ENCODE results near the gene ATP11A. TPM values are rescaled to one million over a fixed set of nuclear protein-coding genes. Genes with fewer than 3 reads are reported as not detected.
A peak's percentile ranks its signal among the peaks of the same experiment; 100 is the strongest.
"Not testable (repeated sequence)": the region's sequence is repeated elsewhere in the genome, so short reads cannot be mapped to it uniquely, and the experiment has no call there.

Gene ATP11A
- total RNA-seq, 1 experiment from 2014 or later, result 65.3 TPM

- peaks cover 2 to 23% (median 16%) of the 10 kb centered on the region in 3 experiments; a peak in 6 of 7 replicates for H3K36me3 Mint-ChIP-seq (ENCODE audit: insufficient read depth in 1 of 3, low read depth in 3 of 3)
These were observed 193.6 kb downstream of the ATP11A start for GRCh38 chr13:112883241-112883945.

GRCh38 chr13:112884700-112885099 is 194.9 kb downstream of the ATP11A start:
- H2BK5ac ChIP-seq (ENCODE audit: insufficient read length, low read length); H4K91ac ChIP-seq (ENCODE audit: insufficient read length, low read depth, low read length); H4K5ac ChIP-seq (ENCODE audit: insufficient read length, low read depth, low read length); H2BK15ac ChIP-seq (ENCODE audit: low read depth, low read length); H4K20me1 ChIP-seq (ENCODE audit: control insufficient read depth, insufficient read depth, insufficient read length); H3K23ac ChIP-seq (ENCODE audit: insufficient read length, low read depth, low read length); H2AK5ac ChIP-seq (ENCODE audit: insufficient read length, low read length); H3K14ac ChIP-seq (ENCODE audit: insufficient read depth, low read length); H2AFZ ChIP-seq (ENCODE audit: low read length); H3K9ac ChIP-seq (ENCODE audit: extremely low read depth, insufficient read length, low read length); H2BK120ac ChIP-seq (ENCODE audit: low read depth, low read length, poor library complexity, severe bottlenecking); H3K9me3 Mint-ChIP-seq; H3K27ac ChIP-seq (ENCODE audit: insufficient read length, low read depth, low read length); H3K4ac ChIP-seq (ENCODE audit: low read depth, low read length); H3K4me2 ChIP-seq (ENCODE audit: insufficient read depth, insufficient read length, low read length); H3K27me3 ChIP-seq (ENCODE audit: insufficient read depth, low read length); H2BK20ac ChIP-seq (ENCODE audit: low read depth, low read length, poor library complexity, severe bottlenecking); H4K8ac ChIP-seq (replicated peaks; ENCODE audit: insufficient read length, low read depth, low read length); H3K23me2 ChIP-seq (ENCODE audit: insufficient read length, low read depth, low read length, poor library complexity, severe bottlenecking); H3K4me1 ChIP-seq (ENCODE audit: insufficient read depth, low read length); H3K4me3 Mint-ChIP-seq; H3K79me1 ChIP-seq (ENCODE audit: insufficient read depth, low read depth, low read length, poor library complexity, severe bottlenecking); H3K18ac ChIP-seq (ENCODE audit: insufficient read length, low read depth, low read length); H2BK12ac ChIP-seq (ENCODE audit: insufficient read length, low read depth, low read length); DNase-seq; H3K79me2 ChIP-seq (ENCODE audit: insufficient read depth, low read length); H3K9me3 ChIP-seq (ENCODE audit: control insufficient read depth, low read depth, low read length); H3K56ac ChIP-seq (ENCODE audit: insufficient read length, low read depth, low read length); H3T11ph ChIP-seq (ENCODE audit: low read length): not testable (repeated sequence)
- peaks cover 2 to 16% (median 10%) of the 10 kb centered on the region in 3 experiments; a peak in 5 of 7 replicates for H3K36me3 Mint-ChIP-seq (ENCODE audit: insufficient read depth in 1 of 3, low read depth in 3 of 3)
- peak overlapping the region in 1 of 3 experiments; percentile 46; a peak in 1 of 7 replicates for H3K27ac Mint-ChIP-seq
- peaks cover 21% of the 10 kb centered on the region for H3K27me3 Mint-ChIP-seq (ENCODE audit: low read depth)
- no CpG with 5 or more reads among the region's 13 CpGs for WGBS (ENCODE audit: extremely low coverage, insufficient read length, low lambda C conversion rate)
- peaks cover 2 to 21% of the 10 kb centered on the region in 2 experiments for H3K4me1 Mint-ChIP-seq

More at GRCh38 chr13:112883241-112883945, 193.6 kb downstream of the ATP11A start:
- Histone ChIP-seq H2AK5ac (ENCODE audit: insufficient read length, low read length) (no peak overlapping the region), H3K79me2 (ENCODE audit: insufficient read depth, low read length) (no peaks in the 10 kb centered on the region), H3K14ac (ENCODE audit: insufficient read depth, low read length) (no peak overlapping the region), H2BK120ac (ENCODE audit: low read depth, low read length, poor library complexity, severe bottlenecking) (no peak overlapping the region), H3T11ph (ENCODE audit: low read length) (no peak overlapping the region), H4K20me1 (ENCODE audit: control insufficient read depth, insufficient read depth, insufficient read length) (no peaks in the 10 kb centered on the region), H3K27me3 (ENCODE audit: insufficient read depth, low read length) (no peaks in the 10 kb centered on the region), H3K4me2 (ENCODE audit: insufficient read depth, insufficient read length, low read length) (no peak overlapping the region), H3K9ac (ENCODE audit: extremely low read depth, insufficient read length, low read length) (no peak overlapping the region), H2AFZ (ENCODE audit: low read length) (no peak overlapping the region), H2BK20ac (ENCODE audit: low read depth, low read length, poor library complexity, severe bottlenecking) (no peak overlapping the region), H3K9me3 (ENCODE audit: control insufficient read depth, low read depth, low read length) (no peaks in the 10 kb centered on the region), H2BK5ac (ENCODE audit: insufficient read length, low read length) (no peak overlapping the region), H3K27ac (ENCODE audit: insufficient read length, low read depth, low read length) (no peak overlapping the region), H4K8ac (replicated peaks; ENCODE audit: insufficient read length, low read depth, low read length) (no peak overlapping the region), H4K91ac (ENCODE audit: insufficient read length, low read depth, low read length) (no peak overlapping the region), H2BK12ac (ENCODE audit: insufficient read length, low read depth, low read length) (no peak overlapping the region), H3K18ac (ENCODE audit: insufficient read length, low read depth, low read length) (no peak overlapping the region), H3K56ac (ENCODE audit: insufficient read length, low read depth, low read length) (no peak overlapping the region), H3K4ac (ENCODE audit: low read depth, low read length) (no peak overlapping the region), H3K23me2 (ENCODE audit: insufficient read length, low read depth, low read length, poor library complexity, severe bottlenecking) (no peaks in the 10 kb centered on the region), H4K5ac (ENCODE audit: insufficient read length, low read depth, low read length) (no peak overlapping the region), H3K79me1 (ENCODE audit: insufficient read depth, low read depth, low read length, poor library complexity, severe bottlenecking) (no peaks in the 10 kb centered on the region), H2BK15ac (ENCODE audit: low read depth, low read length) (no peak overlapping the region), H3K4me1 (ENCODE audit: insufficient read depth, low read length) (no peaks in the 10 kb centered on the region), H3K23ac (ENCODE audit: insufficient read length, low read depth, low read length) (no peak overlapping the region)
- no peaks in the 10 kb centered on the region for H3K9me3 Mint-ChIP-seq
- peaks cover 12% of the 10 kb centered on the region for H3K27me3 Mint-ChIP-seq (ENCODE audit: low read depth)
- no peak for DNase-seq
- TF ChIP-seq CTCF (conservative IDR thresholded peaks at IDR 0.05), result no peak
- no peak overlapping the region for H3K4me3 Mint-ChIP-seq
- no CpG with 5 or more reads among the region's 24 CpGs for WGBS (ENCODE audit: extremely low coverage, insufficient read length, low lambda C conversion rate)
- peaks cover 0 to 19% of the 10 kb centered on the region in 2 experiments; a peak in 2 of 4 replicates for H3K4me1 Mint-ChIP-seq
- no peak overlapping the region; a peak in 1 of 7 replicates for H3K27ac Mint-ChIP-seq

All from H9 (cell line).